Measurements from ENCODE around the gene GREB1L.
"Not testable (repeated sequence)": the region's sequence is repeated elsewhere in the genome, so short reads cannot be mapped to it uniquely, and the experiment has no call there.

GREB1L gene

GRCh38 chr18:21275645-21276044 lies 33.6 kb downstream of the GREB1L start:
- H3K36me3 Mint-ChIP-seq (ENCODE audit: low read depth) = no peaks in the 10 kb centered on the region
- H3K27ac Mint-ChIP-seq = no peak overlapping the region
- H3K9me3 Mint-ChIP-seq = no peaks in the 10 kb centered on the region
- no peak overlapping the region for H3K4me3 Mint-ChIP-seq
- ATAC-seq (no peak), DNase-seq (no peak)
- H3K27me3 Mint-ChIP-seq = peaks cover 5% of the 10 kb centered on the region
- no peaks in the 10 kb centered on the region for H3K4me1 Mint-ChIP-seq

- H3K4me3 Mint-ChIP-seq = no peak overlapping the region
- no peaks in the 10 kb centered on the region for H3K4me1 Mint-ChIP-seq
- peaks cover 5% of the 10 kb centered on the region for H3K27me3 Mint-ChIP-seq
- no peak overlapping the region for H3K27ac Mint-ChIP-seq
- DNase-seq = no peak
- no peaks in the 10 kb centered on the region for H3K9me3 Mint-ChIP-seq
- H3K36me3 Mint-ChIP-seq (ENCODE audit: low read depth) = no peaks in the 10 kb centered on the region
- ATAC-seq = no peak
Measured at GRCh38 chr18:21277578-21277977, 35.5 kb downstream of the GREB1L start.

- H3K4me3 Mint-ChIP-seq; H3K4me1 Mint-ChIP-seq; H3K9me3 Mint-ChIP-seq; H3K36me3 Mint-ChIP-seq (ENCODE audit: low read depth); ATAC-seq; DNase-seq; H3K27me3 Mint-ChIP-seq; H3K27ac Mint-ChIP-seq: not testable (repeated sequence)
Measured at GRCh38 chr18:21278218-21278617, 36.2 kb downstream of the GREB1L start.

- H3K4me1 Mint-ChIP-seq = no peaks in the 10 kb centered on the region
- DNase-seq (no peak), ATAC-seq (no peak)
- H3K27me3 Mint-ChIP-seq = peaks cover 8% of the 10 kb centered on the region
- no peak overlapping the region for H3K27ac Mint-ChIP-seq
- H3K4me3 Mint-ChIP-seq = no peak overlapping the region
- H3K9me3 Mint-ChIP-seq = no peaks in the 10 kb centered on the region
- no peaks in the 10 kb centered on the region for H3K36me3 Mint-ChIP-seq (ENCODE audit: low read depth)
Measured at GRCh38 chr18:21281603-21282002, 39.6 kb downstream of the GREB1L start.

- DNase-seq = no peak
- Mint-ChIP-seq H3K27ac (no peak overlapping the region), H3K4me1 (no peaks in the 10 kb centered on the region), H3K36me3 (ENCODE audit: low read depth) (no peaks in the 10 kb centered on the region), H3K9me3 (no peaks in the 10 kb centered on the region), H3K27me3 (peaks cover 5% of the 10 kb centered on the region), H3K4me3 (no peak overlapping the region)
- no peak for ATAC-seq
Measured at GRCh38 chr18:21284540-21284939, 42.5 kb downstream of the GREB1L start.

- no peak overlapping the region for H3K4me3 Mint-ChIP-seq
- DNase-seq (no peak), ATAC-seq (no peak)
- H3K27ac Mint-ChIP-seq = no peak overlapping the region
- no peaks in the 10 kb centered on the region for H3K9me3 Mint-ChIP-seq
- no peaks in the 10 kb centered on the region for H3K27me3 Mint-ChIP-seq
- H3K36me3 Mint-ChIP-seq (ENCODE audit: low read depth) = no peaks in the 10 kb centered on the region
- no peaks in the 10 kb centered on the region for H3K4me1 Mint-ChIP-seq
Measured at GRCh38 chr18:21289827-21290226, 47.8 kb downstream of the GREB1L start.

- no peaks in the 10 kb centered on the region for H3K36me3 Mint-ChIP-seq (ENCODE audit: low read depth)
Measured at GRCh38 chr18:21291106-21291505, 49.1 kb downstream of the GREB1L start.

GRCh38 chr18:21293479-21293878 lies 51.4 kb downstream of the GREB1L start:
- no peak overlapping the region for H3K4me3 Mint-ChIP-seq
- no peak overlapping the region for H3K27ac Mint-ChIP-seq
- no peaks in the 10 kb centered on the region for H3K27me3 Mint-ChIP-seq
- H3K36me3 Mint-ChIP-seq (ENCODE audit: low read depth) = no peaks in the 10 kb centered on the region
- no peak for ATAC-seq
- H3K9me3 Mint-ChIP-seq = no peaks in the 10 kb centered on the region
- no peaks in the 10 kb centered on the region for H3K4me1 Mint-ChIP-seq
- DNase-seq = no peak

More at GRCh38 chr18:21291106-21291505, 49.1 kb downstream of the GREB1L start:
- Mint-ChIP-seq H3K27ac (no peak overlapping the region), H3K27me3 (no peaks in the 10 kb centered on the region), H3K4me3 (no peak overlapping the region), H3K9me3 (no peaks in the 10 kb centered on the region), H3K4me1 (no peaks in the 10 kb centered on the region)
- no peak for ATAC-seq
- DNase-seq = no peak

- Mint-ChIP-seq H3K9me3 (no peaks in the 10 kb centered on the region), H3K4me3 (no peak overlapping the region), H3K36me3 (ENCODE audit: low read depth) (no peaks in the 10 kb centered on the region), H3K4me1 (no peaks in the 10 kb centered on the region), H3K27me3 (no peaks in the 10 kb centered on the region), H3K27ac (no peak overlapping the region)
- no peak for ATAC-seq
- no peak for DNase-seq
Measured at GRCh38 chr18:21295101-21295500, 53.1 kb downstream of the GREB1L start.

- H3K27me3 Mint-ChIP-seq = no peaks in the 10 kb centered on the region
- no peak overlapping the region for H3K4me3 Mint-ChIP-seq
- H3K36me3 Mint-ChIP-seq (ENCODE audit: low read depth) = no peaks in the 10 kb centered on the region
- H3K9me3 Mint-ChIP-seq = no peaks in the 10 kb centered on the region
- no peak overlapping the region for H3K27ac Mint-ChIP-seq
- DNase-seq (no peak), ATAC-seq (no peak)
- H3K4me1 Mint-ChIP-seq = no peaks in the 10 kb centered on the region
Measured at GRCh38 chr18:21296045-21296444, 54.0 kb downstream of the GREB1L start.

- H3K27ac Mint-ChIP-seq = no peak overlapping the region
- H3K36me3 Mint-ChIP-seq (ENCODE audit: low read depth) = no peaks in the 10 kb centered on the region
- H3K27me3 Mint-ChIP-seq = no peaks in the 10 kb centered on the region
- no peaks in the 10 kb centered on the region for H3K9me3 Mint-ChIP-seq
- DNase-seq = no peak
- H3K4me3 Mint-ChIP-seq = no peak overlapping the region
- H3K4me1 Mint-ChIP-seq = no peaks in the 10 kb centered on the region
- no peak for ATAC-seq
Measured at GRCh38 chr18:21298351-21298750, 56.3 kb downstream of the GREB1L start.

GRCh38 chr18:21300035-21300907 lies 58.2 kb downstream of the GREB1L start:
- Mint-ChIP-seq H3K36me3 (ENCODE audit: low read depth) (no peaks in the 10 kb centered on the region), H3K9me3 (no peaks in the 10 kb centered on the region), H3K4me1 (no peaks in the 10 kb centered on the region), H3K27ac (no peak overlapping the region), H3K4me3 (no peak overlapping the region), H3K27me3 (no peaks in the 10 kb centered on the region)
- DNase-seq (no peak), ATAC-seq (no peak)

- Mint-ChIP-seq H3K36me3 (ENCODE audit: low read depth) (no peaks in the 10 kb centered on the region), H3K4me1 (no peaks in the 10 kb centered on the region), H3K27me3 (no peaks in the 10 kb centered on the region), H3K9me3 (no peaks in the 10 kb centered on the region), H3K27ac (no peak overlapping the region), H3K4me3 (no peak overlapping the region)
- no peak for ATAC-seq
- DNase-seq = no peak
Measured at GRCh38 chr18:21300908-21301200, 58.8 kb downstream of the GREB1L start.

- Mint-ChIP-seq H3K36me3 (ENCODE audit: low read depth) (no peaks in the 10 kb centered on the region), H3K9me3 (no peaks in the 10 kb centered on the region), H3K27me3 (no peaks in the 10 kb centered on the region), H3K4me3 (no peak overlapping the region), H3K4me1 (no peaks in the 10 kb centered on the region), H3K27ac (no peak overlapping the region)
- DNase-seq (no peak), ATAC-seq (no peak)
Measured at GRCh38 chr18:21303445-21303844, 61.4 kb downstream of the GREB1L start.

- H3K4me3 Mint-ChIP-seq = no peak overlapping the region
- no peak overlapping the region for H3K27ac Mint-ChIP-seq
- no peaks in the 10 kb centered on the region for H3K27me3 Mint-ChIP-seq
- H3K4me1 Mint-ChIP-seq = no peaks in the 10 kb centered on the region
- DNase-seq (no peak), ATAC-seq (no peak)
- H3K36me3 Mint-ChIP-seq (ENCODE audit: low read depth) = no peaks in the 10 kb centered on the region
- H3K9me3 Mint-ChIP-seq = no peaks in the 10 kb centered on the region
Measured at GRCh38 chr18:21303895-21304294, 61.9 kb downstream of the GREB1L start.

GRCh38 chr18:21305621-21306020 lies 63.6 kb downstream of the GREB1L start:
- Mint-ChIP-seq H3K27me3 (no peaks in the 10 kb centered on the region), H3K36me3 (ENCODE audit: low read depth) (no peaks in the 10 kb centered on the region), H3K4me3 (no peak overlapping the region), H3K27ac (no peak overlapping the region), H3K4me1 (no peaks in the 10 kb centered on the region), H3K9me3 (no peaks in the 10 kb centered on the region)
- DNase-seq (no peak), ATAC-seq (no peak)

All from activated naive CD8-positive, alpha-beta T cell treated with anti-CD3 and anti-CD28 coated beads, Interleukin-2, amount 50 U/mL, for 24 hours (primary cell).